CD4-positive, alpha-beta T cell treated with Interleukin-4 for 4 hours (primary cell): ENCODE data around the gene COL9A3.

ENCODE experiments used
- DNase-seq: peaks from one replicate; pipeline ENCODE4 v3.0.0-alpha.2; 2020

COL9A3 gene

GRCh38 chr20:62799036-62799435 is 17.8 kb upstream of the COL9A3 start:
- DNase-seq: no peak

- DNase-seq: no peak
Measured at GRCh38 chr20:62799459-62799858, 17.4 kb upstream of the COL9A3 start.

- DNase-seq: no peak
Measured at GRCh38 chr20:62799873-62800272, 17.0 kb upstream of the COL9A3 start.

GRCh38 chr20:62800314-62801259 is 16.3 kb upstream of the COL9A3 start:
- DNase-seq: no peak

GRCh38 chr20:62801284-62802010 is 15.4 kb upstream of the COL9A3 start:
- no peak for DNase-seq

GRCh38 chr20:62802026-62802712 is 14.7 kb upstream of the COL9A3 start:
- no peak for DNase-seq

- DNase-seq: no peak
Measured at GRCh38 chr20:62804021-62804626, 12.7 kb upstream of the COL9A3 start.

GRCh38 chr20:62804627-62805154 is 12.2 kb upstream of the COL9A3 start, which contains the start of gene OGFR:
OGFR (plus strand) TSS chr20:62804835; CDS start chr20:62804860, 25 bp downstream.
- DNase-seq: peak; percentile 60

- DNase-seq: no peak
Measured at GRCh38 chr20:62805155-62805710, 11.6 kb upstream of the COL9A3 start.

GRCh38 chr20:62805711-62806382 is 11.0 kb upstream of the COL9A3 start:
- DNase-seq: no peak

GRCh38 chr20:62806383-62807050 is 10.3 kb upstream of the COL9A3 start:
- no peak for DNase-seq

GRCh38 chr20:62807444-62808210 is 9.2 kb upstream of the COL9A3 start:
- DNase-seq: no peak

- peak; percentile 61 for DNase-seq
Measured at GRCh38 chr20:62808211-62808865, 8.5 kb upstream of the COL9A3 start.

GRCh38 chr20:62809530-62810428 is 7.1 kb upstream of the COL9A3 start:
- no peak for DNase-seq

GRCh38 chr20:62811320-62811719 is 5.5 kb upstream of the COL9A3 start:
- no peak for DNase-seq

GRCh38 chr20:62811720-62812119 is 5.1 kb upstream of the COL9A3 start:
- DNase-seq: no peak

GRCh38 chr20:62812181-62812906 is 4.5 kb upstream of the COL9A3 start:
- no peak for DNase-seq

- DNase-seq: no peak
Measured at GRCh38 chr20:62812907-62813200, 4.0 kb upstream of the COL9A3 start.
